ENCODE measurements around the gene CCDC8. TPM values are rescaled to one million over a fixed set of nuclear protein-coding genes. Genes with fewer than 3 reads are reported as not detected.
"Not testable (repeated sequence)": the region's sequence is repeated elsewhere in the genome, so short reads cannot be mapped to it uniquely, and the experiment has no call there.

Gene CCDC8
- polyA plus RNA-seq, 12 donors, result 45.6 to 86.6 (median 60.0) TPM; not detected in 1

DNA sequence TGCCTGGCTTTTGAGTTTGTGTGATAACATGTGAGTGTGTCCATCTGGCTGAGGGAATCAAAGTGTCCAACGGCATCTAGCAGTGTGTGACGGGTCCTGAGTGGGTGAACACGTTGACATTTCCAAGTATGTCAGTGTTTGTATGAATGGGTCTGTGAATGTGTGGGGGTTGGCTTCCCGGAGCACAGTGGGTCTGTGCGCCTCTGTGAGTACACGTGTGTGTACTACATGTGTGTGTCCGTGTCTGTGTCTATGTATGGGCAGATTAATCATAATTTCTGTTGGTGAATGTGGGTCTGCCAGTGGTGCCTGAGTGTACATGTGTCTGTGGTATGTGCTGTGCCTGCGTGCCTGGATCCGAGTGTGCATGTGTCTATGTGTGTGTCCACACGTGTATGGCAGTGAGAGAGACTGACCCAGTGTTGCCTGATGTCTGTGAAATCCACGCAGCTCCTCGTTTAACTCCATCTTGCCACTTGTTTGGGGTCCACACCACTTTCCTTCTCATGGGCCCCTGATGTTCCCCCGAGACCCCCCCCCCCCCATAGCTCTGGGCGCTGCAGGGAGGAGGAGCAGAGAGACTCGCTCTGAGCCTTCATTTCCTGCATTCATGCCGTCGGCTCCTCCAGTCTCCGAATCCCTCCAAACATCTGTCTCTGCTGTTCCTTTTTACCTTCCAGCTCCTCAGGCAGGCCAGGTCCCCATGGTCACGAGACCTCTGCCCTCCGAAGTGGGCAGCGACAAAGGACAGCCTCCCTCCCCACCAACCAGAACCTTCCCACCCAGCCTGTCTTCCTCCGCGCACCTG is 5.3 kb downstream of the CCDC8 start:
- no peak for DNase-seq

GRCh38 chr19:46406976-46407375 is 6.4 kb downstream of the CCDC8 start:
- no peak for DNase-seq

- peak; percentile 77 for DNase-seq
Measured at GRCh38 chr19:46404753-46405468, 8.5 kb downstream of the CCDC8 start.

DNA sequence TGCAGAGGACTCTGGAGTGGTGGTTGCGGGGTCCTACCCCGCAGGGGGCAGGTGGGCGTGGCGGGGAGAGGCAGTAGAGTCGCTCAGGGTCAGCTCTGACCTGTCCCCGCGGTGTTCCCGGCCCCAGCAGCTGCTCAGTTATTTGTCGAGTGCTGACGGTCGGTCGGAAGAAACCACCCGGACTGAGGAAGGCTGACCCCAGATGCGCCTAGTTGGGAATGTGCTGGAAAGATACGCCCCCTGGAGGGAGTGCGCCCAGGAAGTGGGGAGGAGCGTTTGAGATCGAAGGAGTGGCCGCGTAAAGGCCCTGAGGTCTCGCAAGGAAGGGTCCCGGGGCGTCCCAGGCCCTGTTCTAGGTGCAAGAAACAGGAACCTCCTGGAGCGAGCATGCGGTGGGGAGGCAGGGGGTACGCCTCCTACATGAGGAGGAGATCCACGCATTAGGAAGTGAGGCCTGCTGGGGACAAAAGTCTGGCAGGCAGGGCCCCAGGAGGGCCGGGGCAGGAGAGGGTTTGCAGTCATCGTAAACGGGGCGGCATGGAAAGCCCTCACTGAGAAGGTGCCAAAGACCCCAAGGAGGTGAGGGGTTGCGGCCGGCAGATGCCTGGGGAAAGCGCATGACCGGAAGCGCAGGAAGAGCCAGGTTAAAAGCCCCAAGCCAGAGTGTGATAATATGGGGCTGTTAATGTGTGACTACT is 9.2 kb downstream of the CCDC8 start:
- peak; percentile 82 for DNase-seq

DNA sequence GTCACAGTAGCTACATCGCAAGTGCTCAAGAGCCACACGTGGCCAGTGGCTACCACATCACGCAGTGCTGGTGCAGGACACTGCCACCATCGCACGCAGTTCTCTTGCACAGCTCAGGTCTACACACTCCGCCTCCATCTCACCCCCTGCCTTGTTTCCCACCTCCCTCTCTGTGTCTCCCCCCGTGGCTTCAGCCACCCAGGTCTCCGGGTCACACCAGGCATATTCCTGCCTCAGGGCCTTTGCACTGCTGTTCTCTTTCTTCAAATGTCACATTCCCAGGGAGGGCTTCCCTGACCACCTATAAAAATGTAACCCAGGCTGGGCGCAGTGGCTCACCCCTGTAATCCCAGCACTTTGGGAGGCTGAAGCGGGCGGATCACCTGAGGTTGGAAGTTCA is 10.6 kb downstream of the CCDC8 start:
- no peak for DNase-seq

DNA sequence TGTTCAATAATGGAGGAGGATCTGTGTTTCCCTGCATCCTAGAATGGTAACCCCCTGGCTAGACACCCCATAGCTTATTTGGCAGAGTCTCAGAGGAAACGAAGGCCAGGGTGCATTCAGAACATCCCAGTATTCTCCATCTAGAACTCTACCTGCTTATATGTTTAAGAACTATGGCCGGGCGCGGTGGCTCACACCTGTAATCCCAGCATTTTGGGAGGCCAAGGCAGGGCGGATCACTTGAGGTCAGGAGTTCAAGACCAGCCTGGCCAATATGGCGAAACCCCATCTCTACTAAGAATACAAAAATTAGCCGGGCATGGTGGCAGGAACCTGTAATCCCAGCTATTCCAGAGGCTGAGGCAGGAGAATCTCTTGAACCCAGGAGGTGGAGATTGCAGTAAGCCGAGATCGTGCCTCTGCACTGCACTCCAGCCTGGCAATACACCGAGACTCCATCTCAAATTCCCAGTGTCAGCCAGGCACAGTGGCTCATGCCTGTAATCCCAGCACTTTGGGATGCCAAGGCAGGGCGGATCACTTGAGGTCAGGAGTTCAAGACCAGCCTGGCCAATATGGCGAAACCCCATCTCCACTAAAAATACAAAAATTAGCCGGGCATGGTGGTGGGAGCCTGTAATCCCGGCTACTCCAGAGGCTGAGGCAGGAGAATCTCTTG is 15.4 kb downstream of the CCDC8 start:
- DNase-seq, result not testable (repeated sequence)

GRCh38 chr19:46394402-46394797 is 19.0 kb downstream of the CCDC8 start:
- no peak for DNase-seq

DNA sequence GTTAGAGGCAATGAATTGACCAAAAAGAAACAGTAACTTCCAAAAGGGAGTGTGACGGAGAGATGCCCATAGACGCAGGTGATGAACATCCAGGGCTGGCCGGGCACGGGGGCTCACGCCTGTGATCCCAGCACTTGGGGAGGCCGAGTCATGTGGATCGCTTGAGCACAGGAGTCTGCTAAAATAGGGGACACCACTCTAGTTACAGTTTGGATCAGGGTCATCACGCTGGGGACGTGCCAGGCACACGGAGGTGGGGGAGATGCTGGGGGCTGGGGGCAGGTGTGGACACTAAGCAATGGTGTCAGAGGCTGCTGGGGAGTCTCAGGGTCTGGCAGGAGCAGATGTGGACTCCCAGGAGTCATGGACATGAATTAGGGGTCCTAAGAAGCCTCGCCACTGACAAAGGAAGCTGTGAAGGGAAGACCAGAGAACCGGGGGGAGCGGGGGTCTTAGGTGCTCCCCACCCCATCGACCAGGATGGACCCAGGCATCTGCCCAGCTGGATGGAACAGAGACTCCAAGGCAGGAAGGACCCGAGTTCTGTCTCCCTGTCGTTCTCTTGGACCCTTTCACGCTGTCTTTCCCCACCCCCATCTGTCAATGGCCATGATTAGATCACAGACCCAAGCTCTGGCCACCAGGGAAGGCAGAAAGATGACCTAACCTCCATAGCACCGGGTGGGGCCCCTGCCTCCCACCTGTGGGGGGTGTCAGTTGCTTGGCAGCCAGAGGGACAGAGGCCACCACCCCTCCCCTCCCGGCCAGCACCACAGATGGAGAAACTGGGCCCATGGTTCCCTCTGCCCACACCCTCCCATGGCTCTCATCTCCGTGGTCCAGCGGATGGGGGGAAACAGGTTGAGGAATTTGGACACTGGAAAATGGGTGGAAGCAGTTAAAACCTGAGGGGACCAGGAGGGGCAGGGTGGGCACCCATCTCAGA is 19.6 kb downstream of the CCDC8 start:
- no peak for DNase-seq

GRCh38 chr19:46392837-46393236 is 20.5 kb downstream of the CCDC8 start:
- DNase-seq, result no peak

GRCh38 chr19:46392252-46392801 is 21.0 kb downstream of the CCDC8 start:
- no peak for DNase-seq

GRCh38 chr19:46391296-46392251 is 21.8 kb downstream of the CCDC8 start:
- DNase-seq, result no peak

DNA sequence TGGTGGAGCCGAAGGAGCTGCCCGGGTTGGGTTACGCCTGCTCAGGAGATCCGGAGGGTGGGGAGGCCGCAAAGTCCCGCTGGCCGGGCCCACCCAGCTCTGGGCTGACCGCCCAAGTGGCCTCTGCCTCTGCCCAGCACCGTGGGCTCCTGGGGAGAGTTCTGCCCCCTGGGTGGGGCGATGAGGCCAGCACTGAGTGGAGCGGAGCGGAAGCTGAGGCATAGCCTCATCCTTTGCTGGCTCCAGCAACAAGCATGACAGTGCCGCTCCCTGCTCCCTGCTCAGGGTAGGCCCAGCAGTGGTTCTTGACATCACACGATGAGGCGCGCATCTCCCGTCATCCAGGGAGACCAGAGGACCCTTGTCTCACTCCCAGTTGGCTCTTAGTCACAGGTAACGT is 22.5 kb downstream of the CCDC8 start:
- DNase-seq, result no peak

DNA sequence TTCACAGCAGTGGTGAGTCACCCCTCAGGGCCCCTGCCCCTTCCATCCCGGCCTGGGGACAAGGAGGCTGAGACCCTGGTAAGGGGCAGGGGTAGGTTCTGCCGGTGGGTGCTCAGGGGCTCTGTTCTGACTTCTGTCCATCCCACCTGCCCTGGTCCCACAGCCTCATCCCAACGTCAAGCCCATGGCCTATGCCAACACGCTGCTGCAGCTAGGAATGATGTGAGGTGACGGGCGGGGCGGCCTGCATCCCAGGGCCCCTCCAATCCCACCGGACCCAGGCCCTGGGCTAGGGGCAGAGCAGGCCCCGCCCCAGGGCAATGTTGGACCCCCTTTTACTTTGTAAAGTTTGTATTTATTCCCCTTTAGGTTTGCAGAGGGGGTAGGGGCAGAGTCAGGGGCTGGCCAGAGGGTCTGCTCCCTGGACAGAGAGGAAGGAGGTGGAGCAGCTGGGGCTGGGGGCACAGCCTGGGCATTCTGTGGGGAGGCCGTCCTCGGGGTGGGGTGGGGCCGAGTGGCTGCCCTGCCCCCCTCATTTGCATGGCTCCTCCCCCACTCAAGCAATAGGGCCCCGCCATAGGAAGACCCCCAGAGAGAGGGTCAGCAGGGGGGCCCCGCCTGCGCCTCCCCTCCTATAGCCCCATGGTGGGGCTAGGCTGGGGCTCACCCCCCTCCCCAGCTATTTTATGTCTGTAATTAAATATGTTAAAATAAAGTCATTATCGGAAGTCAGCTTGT is 23.1 kb downstream of the CCDC8 start:
- DNase-seq, result no peak

DNA sequence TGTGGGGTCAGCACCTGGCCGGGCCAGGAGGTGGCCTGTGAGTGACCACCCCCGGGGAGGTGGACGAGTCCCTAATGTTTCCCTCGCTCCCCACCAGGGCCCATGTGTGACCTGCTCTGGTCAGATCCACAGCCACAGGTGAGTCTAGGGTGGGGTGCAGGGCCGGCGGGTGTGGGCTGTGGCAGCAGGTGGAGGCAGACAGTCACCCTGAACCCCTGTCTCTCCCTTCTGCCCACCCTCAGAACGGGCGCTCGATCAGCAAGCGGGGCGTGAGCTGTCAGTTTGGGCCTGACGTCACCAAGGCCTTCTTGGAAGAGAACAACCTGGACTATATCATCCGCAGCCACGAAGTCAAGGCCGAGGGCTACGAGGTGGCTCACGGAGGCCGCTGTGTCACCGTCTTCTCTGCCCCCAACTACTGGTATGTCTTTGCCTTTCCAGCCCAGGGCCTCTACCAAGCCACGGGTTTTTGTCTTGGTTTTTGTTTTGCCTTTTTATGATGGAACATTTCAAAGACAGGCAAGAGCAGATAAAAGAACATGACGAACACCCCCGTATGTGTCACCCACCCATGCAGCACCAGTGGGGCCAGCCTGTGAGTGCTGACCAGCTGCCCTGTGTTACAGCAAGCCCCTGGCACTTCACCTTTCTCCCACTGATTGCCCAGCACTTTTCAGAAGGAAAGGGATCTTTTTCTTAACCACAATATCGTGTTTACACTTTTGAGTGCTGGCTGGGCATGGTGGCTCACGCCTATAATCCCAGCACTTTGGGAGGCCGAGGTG is 24.9 kb downstream of the CCDC8 start:
- DNase-seq, result no peak

DNA sequence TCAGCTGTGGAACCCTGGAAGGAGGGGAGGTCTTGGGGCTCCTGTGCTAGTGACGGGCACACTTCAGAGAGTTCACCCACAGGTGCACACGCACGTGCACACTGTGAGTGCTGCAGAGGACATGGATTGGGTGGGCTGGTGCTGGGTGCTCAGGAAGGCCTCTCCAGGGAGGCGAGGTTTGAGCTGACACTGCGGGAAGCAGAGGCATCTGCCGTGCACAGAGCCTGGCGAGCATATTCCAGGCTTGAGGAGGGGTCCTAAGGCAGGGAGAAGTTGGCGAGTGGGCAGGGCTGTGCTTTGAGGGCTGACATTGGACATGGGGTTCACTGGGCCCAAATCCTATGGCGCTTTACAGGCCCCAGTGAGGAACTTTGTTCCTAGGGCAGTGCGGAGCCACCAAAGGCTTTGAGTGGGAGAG is 25.6 kb downstream of the CCDC8 start:
- no peak for DNase-seq

- no peak for DNase-seq
Measured at GRCh38 chr19:46386996-46387712, 26.2 kb downstream of the CCDC8 start.

- no peak for DNase-seq
Measured at GRCh38 chr19:46386151-46386550, 27.2 kb downstream of the CCDC8 start.
